Astrocyte (in vitro differentiated cells and primary cell): ENCODE measurements around the gene SPOCK3.

Experiments used
- EZH2 ChIP-seq: IDR thresholded peaks from 2 replicates; pipeline ENCODE4 v1.6.1; 2012; ENCODE audit warnings: mild to moderate bottlenecking, low read length, inconsistent platforms; ENCODE audit not compliant: insufficient read depth
- TF ChIP-seq, protein P1 (sequence below): IDR thresholded peaks from 2 replicates; pipeline ENCODE4 v1.5.1; 2011; ENCODE audit warnings: low read depth, mild to moderate bottlenecking, inconsistent platforms, low read length, moderate library complexity; ENCODE audit not compliant: insufficient read depth

- TF ChIP-seq, protein P1, sequence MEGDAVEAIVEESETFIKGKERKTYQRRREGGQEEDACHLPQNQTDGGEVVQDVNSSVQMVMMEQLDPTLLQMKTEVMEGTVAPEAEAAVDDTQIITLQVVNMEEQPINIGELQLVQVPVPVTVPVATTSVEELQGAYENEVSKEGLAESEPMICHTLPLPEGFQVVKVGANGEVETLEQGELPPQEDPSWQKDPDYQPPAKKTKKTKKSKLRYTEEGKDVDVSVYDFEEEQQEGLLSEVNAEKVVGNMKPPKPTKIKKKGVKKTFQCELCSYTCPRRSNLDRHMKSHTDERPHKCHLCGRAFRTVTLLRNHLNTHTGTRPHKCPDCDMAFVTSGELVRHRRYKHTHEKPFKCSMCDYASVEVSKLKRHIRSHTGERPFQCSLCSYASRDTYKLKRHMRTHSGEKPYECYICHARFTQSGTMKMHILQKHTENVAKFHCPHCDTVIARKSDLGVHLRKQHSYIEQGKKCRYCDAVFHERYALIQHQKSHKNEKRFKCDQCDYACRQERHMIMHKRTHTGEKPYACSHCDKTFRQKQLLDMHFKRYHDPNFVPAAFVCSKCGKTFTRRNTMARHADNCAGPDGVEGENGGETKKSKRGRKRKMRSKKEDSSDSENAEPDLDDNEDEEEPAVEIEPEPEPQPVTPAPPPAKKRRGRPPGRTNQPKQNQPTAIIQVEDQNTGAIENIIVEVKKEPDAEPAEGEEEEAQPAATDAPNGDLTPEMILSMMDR = no peak
- no peak for TF ChIP-seq EZH2
These were observed 181.6 kb downstream of the SPOCK3 start for GRCh38 chr4:167052631-167053091.
